ENCODE data around the gene MFSD6. TPM values are rescaled to one million over a fixed set of nuclear protein-coding genes. Genes with fewer than 3 reads are reported as not detected.
"Not testable (repeated sequence)": the region's sequence is repeated elsewhere in the genome, so short reads cannot be mapped to it uniquely, and the experiment has no call there.

Gene MFSD6
- polyA plus RNA-seq, result 10.4 TPM

- Mint-ChIP-seq H3K4me3 (peak within 1 kb of the TSS; percentile 88 to 96 (median 94)), H3K9me3 (no peaks in the 10 kb centered on the region), H3K27ac (peak within 1 kb of the TSS; percentile 94 to 96 (median 95)), H3K4me1 (peaks cover 3 to 29% (median 28%) of the 10 kb centered on the region in 3 donors), H3K27me3 (no peaks in the 10 kb centered on the region), H3K36me3 (peaks cover 5% of the 10 kb centered on the region)
Measured at GRCh38 chr2:190407662-190408537, at the start of gene MFSD6. Gene MFSD6 (plus strand): TSS chr2:190408355. CDS start chr2:190436030, 27,675 bp downstream.

- peak overlapping the region in 2 of 4 donors; percentile 65 to 75 for H3K4me3 Mint-ChIP-seq
- H3K9me3 Mint-ChIP-seq, H3K36me3 Mint-ChIP-seq, H3K27me3 Mint-ChIP-seq: not testable (repeated sequence)
- peaks cover 3 to 21% (median 16%) of the 10 kb centered on the region in 3 donors for H3K4me1 Mint-ChIP-seq
- H3K27ac Mint-ChIP-seq, result peak overlapping the region in 2 of 3 donors; percentile 53 to 94
Measured at GRCh38 chr2:190358655-190359448, 49.3 kb upstream of the MFSD6 start.

GRCh38 chr2:190360561-190360960 is 47.6 kb upstream of the MFSD6 start:
- H3K9me3 Mint-ChIP-seq, result no peaks in the 10 kb centered on the region
- no peaks in the 10 kb centered on the region for H3K27me3 Mint-ChIP-seq
- H3K4me3 Mint-ChIP-seq, result peak overlapping the region; percentile 90 to 99 (median 95)
- no peaks in the 10 kb centered on the region for H3K36me3 Mint-ChIP-seq
- H3K27ac Mint-ChIP-seq, result peak overlapping the region in 1 of 3 donors; percentile 67
- H3K4me1 Mint-ChIP-seq, result peaks cover 3 to 21% (median 16%) of the 10 kb centered on the region in 3 donors

GRCh38 chr2:190360965-190361364 is 47.2 kb upstream of the MFSD6 start:
- Mint-ChIP-seq H3K4me3 (no peak overlapping the region), H3K27ac (no peak overlapping the region), H3K4me1 (peaks cover 3 to 21% (median 16%) of the 10 kb centered on the region in 3 donors), H3K27me3 (no peaks in the 10 kb centered on the region), H3K9me3 (no peaks in the 10 kb centered on the region), H3K36me3 (no peaks in the 10 kb centered on the region)

- no peak overlapping the region for H3K4me3 Mint-ChIP-seq
- no peaks in the 10 kb centered on the region for H3K27me3 Mint-ChIP-seq
- H3K4me1 Mint-ChIP-seq, result peaks cover 3 to 21% (median 16%) of the 10 kb centered on the region in 3 donors
- peak overlapping the region in 1 of 3 donors; percentile 8 for H3K27ac Mint-ChIP-seq
- H3K9me3 Mint-ChIP-seq, result no peaks in the 10 kb centered on the region
- no peaks in the 10 kb centered on the region for H3K36me3 Mint-ChIP-seq
Measured at GRCh38 chr2:190361572-190361971, 46.6 kb upstream of the MFSD6 start.

GRCh38 chr2:190362894-190363293 is 45.3 kb upstream of the MFSD6 start:
- Mint-ChIP-seq H3K4me3 (no peak overlapping the region), H3K9me3 (no peaks in the 10 kb centered on the region), H3K36me3 (no peaks in the 10 kb centered on the region), H3K27me3 (no peaks in the 10 kb centered on the region), H3K4me1 (peaks cover 3 to 21% (median 16%) of the 10 kb centered on the region in 3 donors), H3K27ac (no peak overlapping the region)

GRCh38 chr2:190365499-190366204 is 42.5 kb upstream of the MFSD6 start:
- no peaks in the 10 kb centered on the region for H3K27me3 Mint-ChIP-seq
- H3K4me3 Mint-ChIP-seq, result no peak overlapping the region
- peaks cover 0 to 8% (median 6%) of the 10 kb centered on the region in 3 donors for H3K4me1 Mint-ChIP-seq
- no peaks in the 10 kb centered on the region for H3K9me3 Mint-ChIP-seq
- H3K27ac Mint-ChIP-seq, result no peak overlapping the region
- H3K36me3 Mint-ChIP-seq, result no peaks in the 10 kb centered on the region

- H3K4me1 Mint-ChIP-seq, result peaks cover 0 to 8% (median 6%) of the 10 kb centered on the region in 3 donors
- H3K36me3 Mint-ChIP-seq, result no peaks in the 10 kb centered on the region
- no peak overlapping the region for H3K4me3 Mint-ChIP-seq
- H3K9me3 Mint-ChIP-seq, result no peaks in the 10 kb centered on the region
- H3K27me3 Mint-ChIP-seq, result no peaks in the 10 kb centered on the region
- H3K27ac Mint-ChIP-seq, result no peak overlapping the region
Measured at GRCh38 chr2:190366248-190366753, 41.9 kb upstream of the MFSD6 start.

- H3K36me3 Mint-ChIP-seq, result no peaks in the 10 kb centered on the region
- no peaks in the 10 kb centered on the region for H3K27me3 Mint-ChIP-seq
- no peak overlapping the region for H3K4me3 Mint-ChIP-seq
- no peak overlapping the region for H3K27ac Mint-ChIP-seq
- H3K9me3 Mint-ChIP-seq, result no peaks in the 10 kb centered on the region
- H3K4me1 Mint-ChIP-seq, result peaks cover 0 to 4% (median 2%) of the 10 kb centered on the region in 3 donors
Measured at GRCh38 chr2:190367091-190367490, 41.1 kb upstream of the MFSD6 start.

GRCh38 chr2:190369635-190370034 is 38.5 kb upstream of the MFSD6 start:
- no peaks in the 10 kb centered on the region for H3K36me3 Mint-ChIP-seq
- H3K9me3 Mint-ChIP-seq, result no peaks in the 10 kb centered on the region
- no peak overlapping the region for H3K27ac Mint-ChIP-seq
- no peaks in the 10 kb centered on the region for H3K27me3 Mint-ChIP-seq
- H3K4me1 Mint-ChIP-seq, result peaks cover 0 to 4% (median 0%) of the 10 kb centered on the region in 3 donors
- no peak overlapping the region for H3K4me3 Mint-ChIP-seq

GRCh38 chr2:190376083-190376482 is 32.1 kb upstream of the MFSD6 start:
- Mint-ChIP-seq H3K27me3 (peaks cover 2% of the 10 kb centered on the region), H3K4me1 (peaks cover 0 to 4% (median 0%) of the 10 kb centered on the region in 3 donors), H3K4me3 (no peak overlapping the region), H3K36me3 (peaks cover 1% of the 10 kb centered on the region), H3K27ac (no peak overlapping the region), H3K9me3 (no peaks in the 10 kb centered on the region)

GRCh38 chr2:190376591-190377245 is 31.4 kb upstream of the MFSD6 start:
- H3K4me1 Mint-ChIP-seq, result peaks cover 0 to 4% (median 0%) of the 10 kb centered on the region in 3 donors
- H3K4me3 Mint-ChIP-seq, result no peak overlapping the region
- peaks cover 2% of the 10 kb centered on the region for H3K27me3 Mint-ChIP-seq
- no peaks in the 10 kb centered on the region for H3K9me3 Mint-ChIP-seq
- peaks cover 1% of the 10 kb centered on the region for H3K36me3 Mint-ChIP-seq
- no peak overlapping the region for H3K27ac Mint-ChIP-seq

- H3K9me3 Mint-ChIP-seq, result no peaks in the 10 kb centered on the region
- no peak overlapping the region for H3K27ac Mint-ChIP-seq
- no peaks in the 10 kb centered on the region for H3K4me1 Mint-ChIP-seq
- H3K4me3 Mint-ChIP-seq, result no peak overlapping the region
- H3K27me3 Mint-ChIP-seq, result peaks cover 3% of the 10 kb centered on the region
- H3K36me3 Mint-ChIP-seq, result peaks cover 1% of the 10 kb centered on the region
Measured at GRCh38 chr2:190378880-190379237, 29.3 kb upstream of the MFSD6 start.

GRCh38 chr2:190379249-190379964 is 28.7 kb upstream of the MFSD6 start:
- no peaks in the 10 kb centered on the region for H3K4me1 Mint-ChIP-seq
- H3K9me3 Mint-ChIP-seq, result no peaks in the 10 kb centered on the region
- peaks cover 1% of the 10 kb centered on the region for H3K36me3 Mint-ChIP-seq
- peaks cover 3% of the 10 kb centered on the region for H3K27me3 Mint-ChIP-seq
- no peak overlapping the region for H3K27ac Mint-ChIP-seq
- no peak overlapping the region for H3K4me3 Mint-ChIP-seq

All from IgD-negative memory B cell (primary cell).